22Rv1 (cell line): ENCODE data around the gene BUD13.

Source experiments
- H3K27ac ChIP-seq: fragments of 450-650 bp; 2 replicates; pipeline ENCODE4 v1.5.1; 2017
- ZFX ChIP-seq: fragments of 450-650 bp; IDR thresholded peaks from 2 replicates; pipeline ENCODE4 v1.6.1; 2017; ENCODE audit warnings: antibody characterized with exemption, borderline replicate concordance
- TF ChIP-seq, protein P1 (sequence below): fragments of 450-650 bp; IDR thresholded peaks from 2 replicates; pipeline ENCODE4 v1.5.1; 2017; ENCODE audit warnings: mild to moderate bottlenecking

The BUD13 gene

DNA sequence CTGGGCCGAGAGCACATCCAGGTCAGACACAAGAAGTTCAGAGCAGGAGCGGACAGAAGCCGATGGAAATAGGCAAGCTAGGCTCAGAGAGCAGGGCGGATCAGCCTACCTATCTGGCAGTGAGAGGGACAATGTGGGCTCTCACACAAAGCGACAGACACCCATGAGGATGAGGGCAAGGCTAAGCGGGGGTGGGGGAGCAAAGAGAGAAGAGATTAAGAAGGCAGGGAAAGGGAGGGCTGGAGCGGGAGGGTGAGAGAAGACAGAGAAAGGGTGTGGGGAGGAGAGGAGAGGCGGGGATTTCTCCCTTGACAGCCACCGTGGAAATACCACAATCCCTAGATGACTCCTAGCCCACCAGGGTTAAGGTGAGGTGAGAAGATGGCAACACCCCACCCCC, 57.9 kb downstream of the BUD13 start:
- TF ChIP-seq, protein P1, sequence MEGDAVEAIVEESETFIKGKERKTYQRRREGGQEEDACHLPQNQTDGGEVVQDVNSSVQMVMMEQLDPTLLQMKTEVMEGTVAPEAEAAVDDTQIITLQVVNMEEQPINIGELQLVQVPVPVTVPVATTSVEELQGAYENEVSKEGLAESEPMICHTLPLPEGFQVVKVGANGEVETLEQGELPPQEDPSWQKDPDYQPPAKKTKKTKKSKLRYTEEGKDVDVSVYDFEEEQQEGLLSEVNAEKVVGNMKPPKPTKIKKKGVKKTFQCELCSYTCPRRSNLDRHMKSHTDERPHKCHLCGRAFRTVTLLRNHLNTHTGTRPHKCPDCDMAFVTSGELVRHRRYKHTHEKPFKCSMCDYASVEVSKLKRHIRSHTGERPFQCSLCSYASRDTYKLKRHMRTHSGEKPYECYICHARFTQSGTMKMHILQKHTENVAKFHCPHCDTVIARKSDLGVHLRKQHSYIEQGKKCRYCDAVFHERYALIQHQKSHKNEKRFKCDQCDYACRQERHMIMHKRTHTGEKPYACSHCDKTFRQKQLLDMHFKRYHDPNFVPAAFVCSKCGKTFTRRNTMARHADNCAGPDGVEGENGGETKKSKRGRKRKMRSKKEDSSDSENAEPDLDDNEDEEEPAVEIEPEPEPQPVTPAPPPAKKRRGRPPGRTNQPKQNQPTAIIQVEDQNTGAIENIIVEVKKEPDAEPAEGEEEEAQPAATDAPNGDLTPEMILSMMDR, result no peak
- no peak for TF ChIP-seq ZFX

DNA sequence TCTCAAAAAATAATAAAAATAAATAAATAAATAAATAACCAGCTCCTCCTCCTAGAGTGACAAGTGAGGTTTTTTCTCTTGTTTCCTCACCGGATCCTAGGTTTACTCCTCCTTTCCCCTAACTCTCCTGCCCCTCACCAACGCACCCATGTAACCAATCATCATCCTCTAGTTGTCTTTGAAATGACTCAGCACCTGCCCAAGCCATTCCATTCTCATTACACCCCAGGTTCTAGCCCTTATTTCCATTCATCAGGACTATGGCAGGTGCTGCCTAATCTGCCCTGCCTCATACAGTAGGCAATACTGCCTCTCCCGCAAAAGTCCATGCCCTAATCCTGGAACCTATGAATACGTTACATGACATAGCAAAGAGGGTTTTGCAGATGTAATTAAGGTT, 60.4 kb downstream of the BUD13 start:
- no peak for TF ChIP-seq ZFX
- TF ChIP-seq, protein P1, result no peak
- no peak overlapping the region for H3K27ac ChIP-seq

More for the DNA sequence above, 57.9 kb downstream of the BUD13 start:
- no peak overlapping the region for H3K27ac ChIP-seq

DNA sequence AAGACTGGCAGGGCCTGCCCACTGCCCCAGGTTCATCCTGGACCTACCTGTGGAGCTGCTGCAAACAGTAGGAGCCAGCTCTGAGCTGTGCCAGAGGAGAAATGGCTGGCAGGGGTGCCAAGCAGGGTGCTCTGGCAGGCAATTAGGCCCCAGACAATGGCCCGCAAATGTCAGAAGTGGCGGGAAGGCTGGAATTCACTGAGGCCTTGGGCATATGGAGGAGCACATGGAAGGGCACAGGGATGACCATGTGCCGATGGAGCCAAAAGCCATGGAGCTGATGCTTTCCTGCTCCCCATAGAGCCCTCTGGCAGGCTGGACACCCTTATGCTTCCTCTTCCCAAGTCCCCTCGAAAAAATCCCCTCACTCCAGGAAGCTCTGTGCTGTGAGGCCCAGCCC, 62.0 kb downstream of the BUD13 start:
- TF ChIP-seq ZFX, result no peak
- TF ChIP-seq, protein P1, result no peak

DNA sequence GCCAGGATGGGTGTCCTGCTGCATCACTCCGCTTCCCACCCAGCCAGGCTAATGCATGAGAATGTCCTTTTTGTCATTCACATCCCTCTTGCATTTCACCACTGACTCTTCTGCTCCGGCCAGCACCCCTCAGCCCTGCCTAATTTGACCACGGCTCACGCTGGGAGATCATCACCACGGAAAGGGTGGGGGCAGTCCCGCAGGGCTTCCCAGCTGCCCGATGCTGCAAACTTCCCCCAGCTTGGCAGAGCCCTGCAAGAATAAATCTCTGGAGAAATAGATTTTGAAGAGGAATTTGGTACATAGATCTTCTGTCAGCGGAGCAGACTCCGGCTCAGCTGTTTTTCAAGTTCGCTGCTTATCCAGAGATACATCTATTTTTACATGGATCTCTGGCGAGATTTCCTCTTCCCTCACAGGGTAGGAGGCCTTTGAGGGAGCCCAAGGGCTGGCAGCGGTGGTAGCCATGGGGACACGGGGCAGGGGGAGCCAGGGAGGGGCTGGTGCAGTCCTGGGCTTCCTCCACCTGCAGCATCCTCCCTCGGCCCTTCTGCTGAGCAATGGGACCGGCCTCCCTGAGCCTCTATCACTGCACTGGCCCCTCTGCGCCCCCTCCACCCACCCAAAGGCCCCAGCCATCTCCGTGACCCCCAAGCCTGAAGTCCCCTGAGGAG, 62.6 kb downstream of the BUD13 start:
- TF ChIP-seq, protein P1, result no peak
- no peak for TF ChIP-seq ZFX
- no peak overlapping the region for H3K27ac ChIP-seq

More for the DNA sequence above, 62.0 kb downstream of the BUD13 start:
- no peak overlapping the region for H3K27ac ChIP-seq

DNA sequence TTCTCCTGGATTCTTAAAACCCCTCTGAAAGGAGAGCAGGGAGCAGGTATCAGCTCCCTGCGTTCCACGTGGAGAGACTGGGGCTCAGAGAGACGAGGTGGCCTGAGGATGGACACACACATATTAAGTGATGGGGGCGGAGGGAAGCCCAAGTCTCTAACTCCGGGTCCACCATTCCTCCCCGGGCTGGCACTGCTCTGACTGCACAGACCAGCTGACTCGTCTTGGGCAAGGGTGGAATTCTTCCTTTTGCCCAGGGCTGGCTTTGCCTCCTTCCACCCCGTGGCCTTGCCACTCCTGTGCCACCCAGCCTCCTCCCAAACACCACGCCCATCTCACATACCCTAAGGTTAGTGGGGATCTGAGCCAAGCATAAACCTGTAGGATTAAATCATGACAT, 65.0 kb downstream of the BUD13 start:
- TF ChIP-seq, protein P1, result no peak
- TF ChIP-seq ZFX, result no peak
- H3K27ac ChIP-seq, result no peak overlapping the region

DNA sequence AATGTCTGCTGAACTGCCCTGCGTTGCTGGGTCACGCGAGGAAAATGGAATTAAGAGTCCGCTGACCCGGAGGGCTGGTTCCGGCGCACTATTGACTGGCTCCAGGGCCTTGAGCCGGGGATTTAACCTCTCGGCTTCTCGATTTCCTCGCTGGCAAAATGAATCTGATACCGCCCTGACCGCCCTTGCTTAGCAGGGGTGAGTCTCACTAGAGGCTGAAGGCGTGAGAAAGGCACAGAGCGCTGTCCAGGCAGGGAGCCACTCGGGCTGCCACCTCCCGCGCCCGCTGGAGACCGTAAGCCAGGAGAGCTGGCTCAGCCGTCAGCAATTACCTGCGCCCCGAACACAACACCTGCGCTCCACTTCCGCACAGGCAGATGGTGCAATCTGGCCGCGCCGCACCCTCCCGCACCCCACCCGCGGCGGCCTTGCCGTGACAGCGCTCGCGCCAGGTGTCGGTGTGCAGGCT, 65.6 kb downstream of the BUD13 start:
- TF ChIP-seq ZFX, result no peak
- TF ChIP-seq, protein P1, result no peak

DNA sequence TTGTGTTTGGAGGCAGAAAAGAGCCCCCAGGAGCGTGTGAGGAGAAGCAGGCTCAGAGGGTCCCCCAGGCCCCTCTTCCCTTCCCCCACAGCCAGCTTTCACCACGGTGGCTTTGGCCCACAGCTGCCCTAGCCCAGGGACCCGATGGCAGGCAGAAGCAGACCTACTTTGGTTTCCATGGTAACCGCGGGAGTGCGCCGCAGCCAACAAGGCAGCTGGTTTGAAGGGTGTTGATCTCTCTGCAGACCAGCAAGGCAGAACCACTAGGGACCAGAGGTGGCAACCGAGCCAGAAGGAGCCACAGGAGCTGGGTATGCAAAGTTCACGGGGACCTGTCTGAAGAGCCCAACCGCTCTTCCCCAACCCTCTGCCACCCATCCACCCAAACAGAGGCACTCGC, 69.4 kb downstream of the BUD13 start:
- no peak overlapping the region for H3K27ac ChIP-seq
- TF ChIP-seq ZFX, result no peak
- TF ChIP-seq, protein P1, result no peak

More for the DNA sequence above, 65.6 kb downstream of the BUD13 start:
- no peak overlapping the region for H3K27ac ChIP-seq
